HG03066 (cell line): ENCODE data around the gene SORBS2.

Experiments
- ATAC-seq: cut with Tn5 transposase; IDR thresholded peaks from one replicate; pipeline ENCODE4 v1.9.1; 2021; ENCODE audit warnings: low read depth; ENCODE audit not compliant: unreplicated experiment

The SORBS2 gene

DNA sequence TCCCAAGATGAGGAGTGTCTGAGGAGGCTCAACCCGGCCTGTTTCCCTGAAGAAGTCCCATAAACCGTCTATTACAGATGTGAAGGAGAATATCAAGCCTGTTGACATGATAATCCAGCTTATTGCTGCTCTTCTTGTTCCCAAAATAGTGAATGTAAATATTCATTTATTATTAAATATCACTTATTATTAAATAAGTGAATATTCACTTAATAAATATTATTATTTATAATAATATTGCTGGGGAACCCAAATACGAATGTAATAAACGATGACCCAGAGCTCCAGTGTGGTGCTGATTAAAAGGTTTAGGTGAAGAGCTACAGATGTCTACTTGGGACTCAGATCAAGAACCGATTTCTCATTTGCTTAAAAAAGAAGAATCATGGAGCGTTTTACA lies 23.8 kb upstream of the SORBS2 start:
- ATAC-seq: no peak

- no peak for ATAC-seq
Observed at GRCh38 chr4:185835336-185835735, 23.3 kb upstream of the SORBS2 start.

DNA sequence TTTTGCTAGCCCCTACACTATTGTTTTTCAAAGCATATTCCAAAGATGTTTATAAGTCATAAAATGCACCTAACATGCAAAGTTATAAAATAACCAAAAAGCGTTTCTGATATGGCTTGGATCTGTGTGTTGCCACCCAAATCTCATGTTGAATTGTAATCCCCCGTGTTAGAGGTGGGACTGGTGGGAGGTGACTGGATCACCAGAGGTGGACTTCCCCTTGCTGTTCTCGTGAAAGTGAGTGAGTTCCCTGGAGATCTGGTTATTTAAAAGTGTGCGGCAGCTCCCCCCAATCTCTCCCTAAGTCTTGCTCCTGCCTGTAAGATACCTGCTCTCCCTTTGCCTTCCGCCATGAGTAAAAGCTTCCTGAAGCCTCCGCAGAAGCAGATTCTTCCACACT lies 22.8 kb upstream of the SORBS2 start:
- ATAC-seq: no peak

DNA sequence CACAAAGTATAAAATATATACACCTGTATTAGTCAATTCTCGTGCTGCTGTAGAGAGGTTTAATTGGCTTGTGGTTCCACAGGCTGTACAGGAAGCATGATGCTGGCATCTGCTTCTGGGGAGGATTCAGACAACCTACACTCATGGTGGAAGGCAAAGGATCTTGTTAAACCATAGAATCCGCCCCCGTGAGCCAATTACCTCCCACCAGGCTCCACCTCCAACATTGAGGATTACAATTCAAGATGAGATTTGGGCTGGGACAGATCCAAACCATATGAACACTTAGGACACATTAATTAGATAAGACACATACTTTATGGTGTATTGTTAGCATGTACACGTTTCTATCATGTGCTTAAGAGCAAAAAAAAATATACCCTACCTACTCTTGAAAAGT lies 22.1 kb upstream of the SORBS2 start:
- ATAC-seq: no peak

GRCh38 chr4:185833055-185833598 lies 21.1 kb upstream of the SORBS2 start:
- ATAC-seq: no peak

- ATAC-seq: no peak
Observed at GRCh38 chr4:185831125-185831815, 19.3 kb upstream of the SORBS2 start.

- ATAC-seq: no peak
Observed at GRCh38 chr4:185830263-185830994, 18.4 kb upstream of the SORBS2 start.

GRCh38 chr4:185826381-185826780 lies 14.4 kb upstream of the SORBS2 start:
- ATAC-seq: no peak

DNA sequence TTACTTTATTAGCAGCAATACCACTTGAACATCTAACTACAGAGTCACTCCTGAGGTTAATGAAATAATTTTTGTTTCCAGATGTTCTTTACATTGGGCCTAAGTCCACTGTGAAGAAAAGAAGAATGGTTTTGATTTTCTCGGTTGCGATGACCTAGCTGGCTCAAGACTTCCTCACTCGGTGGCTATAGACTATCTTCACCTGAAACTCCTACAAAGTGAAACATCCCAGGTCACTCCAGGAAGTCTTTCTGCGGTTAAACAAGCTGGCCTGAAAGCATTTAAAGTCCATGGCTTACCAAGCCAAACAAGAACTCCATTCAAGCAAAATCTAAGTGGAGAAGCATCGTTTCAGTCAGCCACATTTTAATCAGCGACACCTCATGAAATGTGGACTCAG lies 13.7 kb upstream of the SORBS2 start:
- ATAC-seq: no peak

- ATAC-seq: no peak
Observed at GRCh38 chr4:185822791-185823190, 10.8 kb upstream of the SORBS2 start.

DNA sequence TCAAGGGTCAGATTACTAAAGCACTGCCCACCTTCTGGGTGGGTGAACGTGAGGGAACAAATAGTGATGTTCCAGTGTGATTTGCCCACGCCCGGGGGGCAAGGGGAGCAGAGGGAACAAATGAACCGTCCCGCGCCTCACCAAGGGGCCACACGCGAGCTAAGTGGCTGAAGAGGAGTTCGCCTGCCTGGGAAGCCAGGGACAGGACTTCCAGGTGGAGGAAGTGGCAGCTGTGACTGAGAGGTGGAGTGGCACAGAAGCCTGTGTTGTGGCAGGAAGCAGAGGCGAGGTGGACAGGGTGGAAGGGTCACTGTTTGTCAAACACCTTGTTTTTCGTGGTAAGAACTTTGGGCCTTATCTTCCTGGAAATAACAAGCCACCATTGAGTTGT lies 9.0 kb upstream of the SORBS2 start:
- no peak for ATAC-seq

GRCh38 chr4:185820146-185821028 lies 8.4 kb upstream of the SORBS2 start:
- no peak for ATAC-seq

- ATAC-seq: no peak
Observed at GRCh38 chr4:185819144-185819543, 7.2 kb upstream of the SORBS2 start.

GRCh38 chr4:185817403-185817818 lies 5.4 kb upstream of the SORBS2 start:
- no peak for ATAC-seq

DNA sequence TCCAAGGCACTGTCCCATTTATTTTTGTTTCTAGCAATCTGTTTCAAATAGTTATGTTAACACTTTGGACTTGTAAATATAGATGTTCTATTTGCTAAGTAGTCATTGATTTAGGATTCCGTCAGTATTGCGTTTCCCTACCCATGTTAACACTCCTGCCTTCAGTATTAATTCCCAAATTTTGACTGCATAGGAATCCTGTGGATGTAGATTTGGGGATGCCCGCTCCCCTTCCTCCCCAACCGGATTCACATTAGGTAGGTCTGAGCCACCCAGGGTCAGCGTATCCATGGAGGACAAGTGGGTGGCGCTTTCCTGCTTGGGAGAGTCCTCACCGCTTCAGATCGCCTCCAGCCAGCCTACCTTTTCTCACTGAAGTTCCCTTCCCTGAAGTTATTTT lies 1.1 kb upstream of the SORBS2 start:
- ATAC-seq: no peak

- no peak for ATAC-seq
Observed at GRCh38 chr4:185810746-185811508, 1.1 kb downstream of the SORBS2 start.

DNA sequence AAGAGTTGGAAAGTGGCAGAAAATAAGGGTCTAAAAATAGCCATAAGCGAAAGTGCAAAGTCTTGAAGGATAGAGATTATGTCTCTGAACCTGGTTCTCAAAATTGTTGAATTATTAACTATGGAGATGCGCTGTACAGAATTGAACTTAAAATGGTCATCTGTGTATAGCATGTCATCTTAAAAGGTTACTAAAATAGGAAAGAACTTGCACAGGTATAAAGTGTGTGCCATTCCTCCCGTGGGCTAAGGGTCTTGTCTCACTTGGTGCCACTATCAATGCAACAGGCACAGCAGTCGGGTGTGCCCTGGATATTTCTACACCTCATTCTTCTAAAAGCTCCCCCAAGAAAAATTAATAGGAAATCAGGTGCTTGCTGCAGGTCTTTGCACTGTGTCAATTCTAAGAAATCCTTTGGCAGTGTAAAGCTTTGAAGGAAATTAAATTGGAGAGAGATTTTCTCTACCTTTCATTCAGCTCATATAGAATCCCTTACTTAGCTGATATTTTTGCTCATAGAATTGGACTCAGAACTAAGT lies 2.4 kb downstream of the SORBS2 start:
- no peak for ATAC-seq

GRCh38 chr4:185809121-185809520 lies 2.9 kb downstream of the SORBS2 start:
- ATAC-seq: no peak

GRCh38 chr4:185805979-185806378 lies 6.0 kb downstream of the SORBS2 start:
- ATAC-seq: no peak

- ATAC-seq: no peak
Observed at GRCh38 chr4:185805262-185805802, 6.7 kb downstream of the SORBS2 start.
